HL-60 (cell line): Measurements from ENCODE around the gene CCM2L.

ENCODE experiments used
- CTCF ChIP-seq: IDR thresholded peaks from one replicate; pipeline ENCODE4 v1.5.1; 2011; ENCODE audit warnings: low read length, control low read depth, inconsistent platforms; ENCODE audit not compliant: insufficient read depth
- REST ChIP-seq: IDR thresholded peaks from 2 replicates; pipeline ENCODE4 v1.6.1; 2012; ENCODE audit warnings: low read depth; ENCODE audit not compliant: insufficient replicate concordance

GRCh38 chr20:31991339-31991705, 18.9 kb upstream of the CCM2L start:
- TF ChIP-seq CTCF (no peak), REST (no peak)
